SK-N-SH (cell line): ENCODE data around the gene PKN1. TPM values are rescaled to one million over a fixed set of nuclear protein-coding genes. Genes with fewer than 3 reads are reported as not detected.

ENCODE experiments used
- CTCF ChIA-PET: fragments of 300-600, 350-600 bp; formaldehyde crosslinking; extraction: SDS; loops from one replicate; lab custom pipeline; 2021; lab: Yijun Ruan, JAX
- POLR2A ChIA-PET: fragments of 350-600 bp; sonication (Branson Sonifier 250); formaldehyde crosslinking; extraction: SDS; loops from one replicate; lab custom pipeline; 2020; ENCODE audit warnings: antibody characterized with exemption, inconsistent platforms; lab: Yijun Ruan, JAX
- DNase-seq: peaks from one replicate; pipeline ENCODE4 v3.0.0; 2012
- H2AFZ ChIP-seq: fragments of 200-600 bp; sonication (generic); 2 replicates; pipeline ENCODE4 v1.8.1; 2016; ENCODE audit warnings: antibody characterized with exemption, mild to moderate bottlenecking, low read depth
- H3F3A ChIP-seq: fragments of 200-600 bp; sonication (generic); replicated peaks from 2 replicates; pipeline ENCODE3; 2016; ENCODE audit warnings: antibody characterized with exemption, mild to moderate bottlenecking; ENCODE audit not compliant: insufficient read depth
- H3K27ac ChIP-seq, 2 experiments: fragments of 200-500 bp in 1 of 2; fragments of 200-600 bp in 1 of 2; sonication (Bioruptor generic) in 1 of 2; sonication (generic), shearing (Covaris generic) in 1 of 2; 2 replicates each; pipeline versions ENCODE4 v1.5.1 to v1.6.1; 2014 to 2016; ENCODE audit warnings: low read depth in 2 of 2, inconsistent platforms in 1 of 2, low read length in 1 of 2, mild to moderate bottlenecking in 1 of 2, mixed read lengths in 1 of 2
- H3K27me3 ChIP-seq: fragments of 200-600 bp; sonication (generic), shearing (Covaris generic); 2 replicates; pipeline ENCODE4 v1.6.1; 2016; ENCODE audit warnings: mixed run types; ENCODE audit not compliant: insufficient read depth
- H3K36me3 ChIP-seq, 2 experiments: fragments of 200-500 bp in 1 of 2; fragments of 200-600 bp in 1 of 2; sonication (Bioruptor generic) in 1 of 2; sonication (generic) in 1 of 2; replicated peaks in 1 of 2; 2 replicates each; pipeline versions ENCODE3 to v1.5.1; 2014 to 2016; ENCODE audit warnings: low read length in 1 of 2, mild to moderate bottlenecking in 1 of 2; ENCODE audit not compliant: insufficient read depth in 2 of 2, control insufficient read depth in 1 of 2
- H3K4me1 ChIP-seq, 2 experiments: fragments of 200-500 bp in 1 of 2; fragments of 200-600 bp in 1 of 2; sonication (Bioruptor generic) in 1 of 2; sonication (generic), shearing (Covaris generic) in 1 of 2; 2 replicates each; pipeline versions ENCODE4 v1.5.1 to v1.6.1; 2014 to 2016; ENCODE audit warnings: low read depth in 1 of 2, low read length in 1 of 2, mixed run types in 1 of 2; ENCODE audit not compliant: insufficient read depth in 2 of 2, control insufficient read depth in 1 of 2
- H3K4me2 ChIP-seq: fragments of 200-600 bp; sonication (generic), shearing (Covaris generic); 2 replicates; pipeline ENCODE4 v1.6.1; 2017; ENCODE audit warnings: mixed run types
- H3K4me3 ChIP-seq, 2 experiments: fragments of 200-500 bp in 1 of 2; fragments of 200-600 bp in 1 of 2; sonication (Bioruptor generic) in 1 of 2; sonication (generic), shearing (Covaris generic) in 1 of 2; 2 replicates each; pipeline versions ENCODE4 v1.5.1 to v1.8.1; 2014 to 2016; ENCODE audit warnings: low read depth in 2 of 2, inconsistent platforms in 1 of 2, low read length in 1 of 2, mild to moderate bottlenecking in 1 of 2, mixed read lengths in 1 of 2, moderate library complexity in 1 of 2
- H3K79me2 ChIP-seq: fragments of 200-600 bp; sonication (generic); 2 replicates; pipeline ENCODE4 v1.8.1; 2017; ENCODE audit warnings: mild to moderate bottlenecking; ENCODE audit not compliant: insufficient read depth
- H3K9ac ChIP-seq: fragments of 200-600 bp; sonication (generic); 2 replicates; pipeline ENCODE4 v1.6.1; 2017; ENCODE audit warnings: mixed run types
- H3K9me2 ChIP-seq: fragments of 200-600 bp; sonication (generic); 2 replicates; pipeline ENCODE4 v1.6.1; 2017; ENCODE audit warnings: mixed run types
- H3K9me3 ChIP-seq: fragments of 200-600 bp; sonication (generic); 2 replicates; pipeline ENCODE4 v1.6.1; 2017; ENCODE audit warnings: mixed run types, mild to moderate bottlenecking, moderate library complexity
- H4K20me1 ChIP-seq: fragments of 200-600 bp; sonication (generic); 2 replicates; pipeline ENCODE4 v1.6.1; 2017; ENCODE audit warnings: mild to moderate bottlenecking, mixed run types; ENCODE audit not compliant: insufficient read depth
- CTCF ChIP-seq: fragments of 200-600 bp; sonication (generic); IDR thresholded peaks from 2 replicates; pipeline ENCODE4 v1.6.1; 2017; ENCODE audit warnings: antibody characterized with exemption, mild to moderate bottlenecking, moderate library complexity
- EZH2phosphoT487 ChIP-seq: fragments of 200-600 bp; sonication (generic); IDR thresholded peaks from 2 replicates; pipeline ENCODE4 v1.6.1; 2017; ENCODE audit warnings: low read depth, mixed run types, mild to moderate bottlenecking, antibody characterized with exemption, moderate library complexity, borderline replicate concordance
- FOXJ3 ChIP-seq: sonication (generic); formaldehyde crosslinking; IDR thresholded peaks from 2 replicates; pipeline ENCODE4 v1.5.1; 2020; ENCODE audit warnings: mild to moderate bottlenecking, missing genetic modification reagents
- FOXM1 ChIP-seq: IDR thresholded peaks from 2 replicates; pipeline ENCODE4 v1.4.0; 2012; ENCODE audit warnings: low read depth, mild to moderate bottlenecking
- IRF3 ChIP-seq: fragments of 150-350 bp; IDR thresholded peaks from 2 replicates; pipeline ENCODE4 v1.6.1; 2016; ENCODE audit warnings: mild to moderate bottlenecking, low read depth, low read length
- MAX ChIP-seq: IDR thresholded peaks from 2 replicates; pipeline ENCODE4 v1.4.0; 2012; ENCODE audit warnings: low read depth
- NFIC ChIP-seq: IDR thresholded peaks from 2 replicates; pipeline ENCODE4 v1.4.0; 2012; ENCODE audit warnings: borderline replicate concordance
- RAD21 ChIP-seq: IDR thresholded peaks from 2 replicates; pipeline ENCODE4 v1.6.1; 2012; ENCODE audit warnings: mild to moderate bottlenecking, low read length
- RCOR1 ChIP-seq: fragments of 150-350 bp; IDR thresholded peaks from 2 replicates; pipeline ENCODE4 v1.6.1; 2017; ENCODE audit warnings: antibody characterized with exemption, low read length
- RFX5 ChIP-seq: IDR thresholded peaks from 2 replicates; pipeline ENCODE4 v1.6.1; 2012; ENCODE audit warnings: mild to moderate bottlenecking, improper control_type of control experiment, low read length
- SIN3A ChIP-seq: IDR thresholded peaks from 2 replicates; pipeline ENCODE4 v1.6.1; 2012; ENCODE audit warnings: low read depth, mild to moderate bottlenecking, low read length, moderate library complexity, borderline replicate concordance
- TEAD4 ChIP-seq: IDR thresholded peaks from 2 replicates; pipeline ENCODE4 v1.4.0; 2012; ENCODE audit warnings: mild to moderate bottlenecking, borderline replicate concordance; ENCODE audit not compliant: insufficient read depth
- YY1 ChIP-seq: IDR thresholded peaks from 2 replicates; pipeline ENCODE4 v1.4.0; 2012; ENCODE audit warnings: low read depth, mild to moderate bottlenecking
- WGBS: methylation state at CpG from one replicate; pipeline ENCODE4 v1.1.6; 2017; ENCODE audit warnings: low lambda C conversion rate; 5-methylcytosine and 5-hydroxymethylcytosine counted together
- polyA plus RNA-seq, 3 experiments: library from polyadenylated mRNA; depleted of rRNA; stranded (reverse); fragments of >200 nt; gene quantifications; 2 replicates each; pipeline ENCODE4 v1.2.3, GENCODE V29; 2012

Gene PKN1
- polyA plus RNA-seq, 1 of the 3 experiments (the other 2 are of a cell fraction), result 99.6 TPM

GRCh38 chr19:14409146-14410023 lies 23.7 kb upstream of the PKN1 start:
- peaks cover 36% of the 10 kb centered on the region for H3K79me2 ChIP-seq
- no peak overlapping the region for H3K27ac ChIP-seq
- H3K4me1 ChIP-seq, result peaks cover 8 to 16% of the 10 kb centered on the region in 2 experiments; a peak in 2 of 4 replicates
- DNase-seq, result no peak
- H3K9me2 ChIP-seq, result no peaks in the 10 kb centered on the region
- WGBS, result 95% methylated on average over 29 of the region's 38 CpGs
- no peak overlapping the region for H3K4me3 ChIP-seq
- peaks cover 19 to 52% of the 10 kb centered on the region in 2 experiments for H3K36me3 ChIP-seq
- peaks cover 39% of the 10 kb centered on the region for H4K20me1 ChIP-seq
- H3K9me3 ChIP-seq, result no peaks in the 10 kb centered on the region
- no peaks in the 10 kb centered on the region for H3K27me3 ChIP-seq
- TF ChIP-seq RCOR1, result no peak
- no peak for TF ChIP-seq FOXM1
- no peak for TF ChIP-seq IRF3
- no peak for TF ChIP-seq EZH2phosphoT487
- TF ChIP-seq TEAD4, result no peak
- TF ChIP-seq, all 33 proteins: peak for 0
- Histone ChIP-seq H3F3A (peaks cover 16% of the 10 kb centered on the region), H3K4me2 (no peak overlapping the region), H2AFZ (no peak overlapping the region), H3K9ac (no peak overlapping the region)
- ChIA-PET CTCF (interaction anchor here (1.0 to 2.3 kb wide), 5 partner anchors 61 to 273 kb away, joined by 4 to 11 read pairs (median 7); partner anchors contain the start of gene ASF1B), POLR2A (no interaction called here)

- H4K20me1 ChIP-seq, result peaks cover 49% of the 10 kb centered on the region
- TF ChIP-seq YY1 (no peak), CTCF (no peak), MAX (no peak), FOXJ3 (no peak), NFIC (no peak), RAD21 (no peak), SIN3A (no peak), RFX5 (no peak)
- ChIA-PET POLR2A (no interaction called here), CTCF (interaction anchor here (1.0 to 2.3 kb wide), 5 partner anchors 62 to 274 kb away, joined by 3 to 11 read pairs (median 4); partner anchors contain the start of gene ASF1B)
- no peak overlapping the region for H3K4me2 ChIP-seq
- peaks cover 46% of the 10 kb centered on the region for H3K79me2 ChIP-seq
- WGBS, result 90% methylated on average over 10 of the region's 44 CpGs
- peaks cover 26 to 52% of the 10 kb centered on the region in 2 experiments for H3K36me3 ChIP-seq
- H3K27ac ChIP-seq, result no peak overlapping the region
- peaks cover 16% of the 10 kb centered on the region for H3F3A ChIP-seq
- H3K27me3 ChIP-seq, result no peaks in the 10 kb centered on the region
- no peak overlapping the region for H3K9ac ChIP-seq
- H3K9me3 ChIP-seq, result no peaks in the 10 kb centered on the region
- H3K9me2 ChIP-seq, result no peaks in the 10 kb centered on the region
- peaks cover 8 to 16% of the 10 kb centered on the region in 2 experiments; a peak in 2 of 4 replicates for H3K4me1 ChIP-seq
- no peak overlapping the region for H2AFZ ChIP-seq
- DNase-seq, result no peak
- H3K4me3 ChIP-seq, result no peak overlapping the region
These were observed 22.7 kb upstream of the PKN1 start for GRCh38 chr19:14410091-14411051.
